Epidermal melanocyte (primary cell): Measurements from ENCODE around the gene HSBP1.

Experiments used
- DNase-seq: peaks from one replicate; pipeline ENCODE4 v3.0.0; 2011; ENCODE audit warnings: low spot score; ENCODE audit not compliant: insufficient read length

The HSBP1 gene

GRCh38 chr16:83807710-83808572 is at the start of gene HSBP1:
Gene HSBP1, plus strand, starts transcription at chr16:83807978. Its CDS starts 99 bp downstream, at chr16:83808077.
- peak; percentile 88 for DNase-seq

GRCh38 chr16:83762141-83762991 is 45.4 kb upstream of the HSBP1 start:
- no peak for DNase-seq

DNA sequence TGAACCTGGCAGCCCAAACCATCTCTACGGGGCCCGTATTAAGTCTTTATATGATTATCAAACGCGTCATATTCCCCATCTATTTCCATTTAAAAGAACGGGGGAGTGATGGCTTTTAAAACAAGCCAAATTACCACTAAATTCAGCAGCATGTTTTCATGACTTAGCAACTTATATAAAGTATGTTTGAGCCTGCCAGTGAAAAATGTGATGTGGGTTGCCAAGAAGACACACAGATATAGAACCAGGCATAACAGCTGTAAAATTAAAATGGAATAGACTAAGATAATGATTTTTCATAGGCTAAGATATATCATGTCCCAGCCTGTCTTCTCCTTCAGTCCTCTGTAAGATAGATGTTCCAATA is 44.8 kb upstream of the HSBP1 start:
- DNase-seq, result no peak

- DNase-seq, result no peak
Measured at GRCh38 chr16:83768986-83769385, 38.8 kb upstream of the HSBP1 start.

GRCh38 chr16:83769397-83770008 is 38.3 kb upstream of the HSBP1 start:
- DNase-seq, result no peak

GRCh38 chr16:83771306-83771942 is 36.4 kb upstream of the HSBP1 start:
- DNase-seq, result no peak

- no peak for DNase-seq
Measured at GRCh38 chr16:83772806-83773205, 35.0 kb upstream of the HSBP1 start.

DNA sequence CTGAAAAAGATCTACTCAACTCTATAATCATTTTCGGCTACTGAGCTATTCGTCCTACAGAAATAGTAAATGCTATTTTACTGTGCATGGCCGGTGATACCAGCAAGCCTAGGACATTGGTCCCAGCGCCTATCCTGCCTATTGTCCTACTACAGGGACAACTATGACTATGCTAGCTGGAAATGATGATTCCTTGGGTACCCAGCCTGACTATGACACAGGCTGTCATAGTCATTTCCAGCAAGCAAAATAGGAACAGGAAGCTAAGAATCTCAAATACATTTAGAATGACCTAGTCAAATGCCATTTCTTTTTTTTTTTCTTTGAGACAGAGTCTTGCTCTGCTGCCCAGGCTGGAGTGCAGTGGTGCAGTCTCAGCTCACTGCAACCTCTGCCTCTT is 33.7 kb upstream of the HSBP1 start:
- no peak for DNase-seq

DNA sequence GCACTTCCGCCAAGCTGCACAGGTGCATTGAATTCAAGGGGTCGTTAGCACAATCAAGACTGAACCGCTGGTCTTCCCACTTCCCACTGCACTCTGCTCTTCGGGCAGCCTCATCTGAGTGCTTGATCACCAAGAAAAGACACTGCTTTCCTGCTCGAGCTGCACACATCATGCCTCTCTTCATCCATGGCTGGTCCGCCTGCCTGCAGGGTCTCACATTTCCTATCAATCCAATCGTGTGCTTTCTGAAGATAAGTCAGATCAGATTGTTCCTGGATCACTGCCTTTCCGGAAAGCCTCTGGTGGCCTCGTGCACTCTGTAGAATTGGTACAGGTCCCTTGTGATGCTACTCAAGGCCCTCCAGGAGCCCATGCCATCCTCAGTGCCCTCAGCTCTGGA is 30.8 kb upstream of the HSBP1 start:
- DNase-seq, result no peak

DNA sequence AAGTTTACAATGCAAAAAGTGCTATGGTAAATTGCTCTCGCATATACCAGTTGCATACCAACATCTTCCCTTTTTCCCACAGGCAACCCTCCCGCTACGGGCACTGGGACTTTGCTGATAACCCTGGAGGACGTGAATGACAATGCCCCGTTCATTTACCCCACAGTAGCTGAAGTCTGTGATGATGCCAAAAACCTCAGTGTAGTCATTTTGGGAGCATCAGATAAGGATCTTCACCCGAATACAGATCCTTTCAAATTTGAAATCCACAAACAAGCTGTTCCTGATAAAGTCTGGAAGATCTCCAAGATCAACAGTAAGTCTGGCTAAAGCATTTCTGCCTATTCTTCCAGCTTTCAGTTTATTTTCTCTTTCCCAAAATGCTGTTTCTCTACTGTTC is 27.9 kb upstream of the HSBP1 start:
- no peak for DNase-seq

- no peak for DNase-seq
Measured at GRCh38 chr16:83785455-83785854, 22.3 kb upstream of the HSBP1 start.

DNA sequence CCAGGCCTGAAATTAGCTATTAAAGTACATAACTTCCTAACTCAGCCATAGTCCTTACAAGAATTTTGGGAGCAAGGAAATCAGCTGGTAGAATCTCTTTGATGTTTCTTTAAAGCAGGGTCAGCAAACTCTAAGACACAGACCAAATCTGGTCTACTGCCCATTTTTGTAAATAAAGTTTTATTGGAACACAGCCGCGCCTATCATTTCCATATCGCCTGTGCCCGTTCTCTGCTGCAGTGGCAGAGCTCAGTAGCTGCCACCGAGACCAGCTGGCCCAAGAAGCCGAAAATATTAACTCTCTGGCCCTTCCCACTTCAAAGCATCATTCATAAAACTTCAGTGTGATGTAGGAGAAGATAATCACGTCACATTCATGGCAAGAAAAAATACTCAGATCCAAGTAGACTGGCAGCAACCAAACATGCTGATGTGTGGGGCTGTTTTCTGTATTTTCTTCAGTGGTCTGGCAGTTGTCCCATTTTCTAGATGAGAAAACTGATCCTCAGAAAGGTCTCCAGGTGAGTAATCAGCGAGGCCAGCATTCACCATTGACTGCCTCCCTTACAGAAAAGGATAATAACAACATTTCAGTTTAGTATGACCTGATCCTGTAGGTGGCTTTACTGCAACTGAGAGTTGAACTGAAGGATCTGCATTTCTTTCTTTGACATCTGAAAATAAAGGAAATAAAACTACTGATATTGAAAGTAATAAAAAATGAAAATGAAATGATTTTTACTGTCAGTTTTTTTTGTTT is 18.0 kb upstream of the HSBP1 start:
- no peak for DNase-seq

GRCh38 chr16:83791916-83792315 is 15.9 kb upstream of the HSBP1 start:
- DNase-seq, result no peak

DNA sequence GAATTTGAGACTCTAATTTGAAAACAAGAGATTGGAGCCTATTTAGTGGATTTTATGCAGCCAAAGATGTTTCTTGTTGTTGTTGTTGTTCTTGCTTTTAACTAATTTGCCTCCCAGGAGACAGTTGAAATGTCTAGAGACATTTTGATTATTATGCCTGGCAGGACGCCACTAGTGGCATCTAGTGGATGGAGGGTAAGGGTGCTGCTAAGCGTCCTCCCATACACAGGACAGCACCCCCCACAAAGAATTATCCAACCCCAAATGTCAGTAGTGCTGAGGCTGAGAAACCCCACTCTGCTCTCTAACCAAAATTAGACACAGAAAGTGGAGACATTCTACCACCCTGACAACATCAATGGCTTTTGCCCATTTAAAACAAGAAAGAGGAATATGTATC is 15.4 kb upstream of the HSBP1 start:
- no peak for DNase-seq

- no peak for DNase-seq
Measured at GRCh38 chr16:83793179-83793578, 14.6 kb upstream of the HSBP1 start.

DNA sequence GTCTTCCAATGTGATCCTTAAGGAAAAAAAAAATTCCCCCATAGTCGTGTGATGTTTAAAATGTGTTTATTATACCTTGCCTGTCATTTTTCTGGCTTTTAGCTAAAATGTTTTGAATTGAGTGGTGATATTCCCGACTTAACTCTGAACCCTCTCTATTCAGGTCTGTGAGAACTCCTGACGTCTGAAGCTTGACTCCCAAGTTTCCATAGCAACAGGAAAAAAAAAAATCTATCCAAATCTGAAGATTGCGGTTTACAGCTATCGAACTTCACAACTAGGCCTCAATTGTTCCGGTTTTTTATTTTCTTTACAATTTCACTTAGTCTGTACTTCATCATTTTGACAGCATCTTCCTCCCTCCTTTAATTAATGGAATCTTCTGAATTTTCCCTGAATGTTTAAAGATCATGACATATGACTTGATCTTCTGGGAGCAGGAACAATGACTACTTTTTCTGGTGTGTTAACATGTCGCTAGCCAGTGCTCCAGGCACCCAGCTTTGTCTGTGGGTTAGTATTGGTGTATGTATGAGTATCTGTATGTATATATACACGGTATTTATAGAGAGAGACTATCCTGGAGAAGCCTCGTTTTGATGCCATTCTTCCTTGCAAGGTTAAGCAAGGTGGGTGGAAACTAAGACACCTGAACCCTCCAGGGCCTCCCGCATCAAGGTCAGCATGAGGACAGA is 12.8 kb upstream of the HSBP1 start:
- no peak for DNase-seq

DNA sequence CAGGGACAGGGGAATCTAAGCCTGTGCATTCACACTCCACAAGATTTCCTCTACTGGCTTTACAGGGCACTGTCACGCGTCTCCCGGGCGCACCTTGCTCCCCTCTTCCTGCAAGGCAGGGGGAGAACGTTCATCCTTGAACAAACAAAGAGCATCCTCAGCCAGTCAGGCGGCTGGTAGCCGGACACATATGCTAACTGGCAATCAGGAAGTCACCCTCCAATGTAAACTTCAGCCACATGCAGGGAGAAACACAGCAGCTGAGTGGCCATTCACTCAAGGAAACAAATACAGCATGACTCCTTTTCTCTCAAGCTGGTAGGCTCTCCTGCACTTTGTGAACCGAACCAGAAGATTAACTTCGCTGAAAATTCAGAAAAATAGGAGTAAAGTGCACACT is 10.8 kb upstream of the HSBP1 start:
- no peak for DNase-seq

DNA sequence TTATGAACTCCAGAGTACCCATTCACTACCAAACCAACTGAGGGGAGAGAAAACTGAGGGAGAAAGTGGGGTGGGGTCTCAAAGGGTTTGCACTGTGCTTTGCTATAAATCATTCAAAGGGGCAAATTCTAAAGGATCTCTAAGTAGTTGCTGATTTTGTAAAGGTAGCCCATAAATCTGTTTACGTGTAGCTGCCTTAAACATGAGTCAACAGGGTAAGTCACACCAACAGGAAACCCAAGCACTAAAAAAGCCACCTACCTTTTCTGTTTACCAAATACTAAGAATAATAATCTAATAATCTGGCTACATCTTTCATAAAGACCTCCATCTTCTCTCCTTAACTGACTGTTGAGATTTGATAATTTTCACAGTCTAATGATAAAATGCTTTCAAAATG is 8.4 kb upstream of the HSBP1 start:
- no peak for DNase-seq

GRCh38 chr16:83802135-83802534 is 5.6 kb upstream of the HSBP1 start:
- peak; percentile 55 for DNase-seq

DNA sequence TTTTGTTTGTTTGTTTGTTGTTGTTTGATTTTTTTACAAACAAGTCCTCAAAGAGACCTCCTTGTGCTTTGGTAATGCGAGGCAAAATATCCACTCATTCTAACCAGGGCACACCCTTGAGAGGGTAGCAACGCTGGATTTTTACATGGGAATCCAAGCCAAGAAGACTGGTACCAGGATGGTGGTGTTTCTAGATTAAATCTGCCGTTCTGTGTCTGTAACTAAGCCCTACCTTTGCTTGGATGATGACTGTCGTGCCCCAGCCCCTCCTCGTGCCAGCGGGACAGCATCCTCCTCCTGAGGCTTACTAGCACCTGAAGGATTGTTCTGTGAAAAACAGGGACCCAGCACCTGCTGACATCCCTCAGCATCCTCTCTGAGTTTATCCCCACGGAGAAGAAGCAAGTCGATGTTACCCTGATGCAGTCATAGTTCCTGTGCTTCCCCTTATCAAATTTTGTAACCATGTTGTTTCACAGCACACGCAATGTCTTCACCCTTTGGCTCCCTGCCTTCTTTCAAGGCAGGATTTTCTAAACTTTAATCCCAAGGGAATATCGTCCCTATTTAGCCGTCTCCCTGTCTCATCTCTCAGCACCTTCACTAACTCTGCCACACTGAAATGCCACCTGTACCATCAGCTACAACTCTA is 5.1 kb upstream of the HSBP1 start:
- DNase-seq, result no peak
